Lower leg skin (tissue), 4 donors: ENCODE measurements around the gene PLCD3. TPM values are rescaled to one million over a fixed set of nuclear protein-coding genes. Genes with fewer than 3 reads are reported as not detected.

Experiments
- DNase-seq, 2 donors: peaks; one replicate each; pipeline ENCODE4 v3.0.0-alpha.2; 2019; ENCODE audit warnings: low spot score in 2 of 2
- H3K4me3 ChIP-seq: fragments of 200-600 bp; sonication (generic); 2 replicates; pipeline ENCODE4 v1.5.1; 2017; ENCODE audit warnings: mild to moderate bottlenecking, low read depth; ENCODE audit not compliant: poor library complexity, severe bottlenecking
- CTCF ChIP-seq, 3 donors: fragments of 450-650 bp; IDR thresholded peaks; one replicate each; pipeline ENCODE4 v1.5.1; 2016; ENCODE audit warnings: antibody characterized with exemption in 3 of 3, mild to moderate bottlenecking in 3 of 3, moderate library complexity in 2 of 3
- POLR2A ChIP-seq, 2 donors: fragments of 450-650 bp; IDR thresholded peaks; one replicate each; pipeline ENCODE4 v1.6.1; 2016 to 2017; ENCODE audit warnings: antibody characterized with exemption in 2 of 2, mild to moderate bottlenecking in 1 of 2, moderate library complexity in 1 of 2
- WGBS, 2 donors: methylation state at CpG; one replicate each; pipeline ENCODE4 v1.1.5; 2018; 5-methylcytosine and 5-hydroxymethylcytosine counted together
- intact Hi-C: fragments of 100-400 bp; cut with DNase I; formaldehyde crosslinking; loops from one replicate; pipeline ENCODE4 v1.15.0; 2023; ENCODE audit warnings: low total_unique reads
- total RNA-seq, 4 donors: library from RNA; depleted of rRNA; stranded (reverse); fragments of >200 nt; gene quantifications; one replicate each; pipeline ENCODE4 v1.1.0, GENCODE V29; 2016

The PLCD3 gene
- total RNA-seq, 4 donors from 2014 or later, result 65.7 to 180 (median 105) TPM

- DNase-seq, result no peak
- intact Hi-C loops, result no loop called here
- no peak overlapping the region for H3K4me3 ChIP-seq
- WGBS, 2 donors, result 68 to 84% methylated on average over 4 of the region's 4 CpGs
- TF ChIP-seq POLR2A (IDR thresholded peaks at IDR 0.05), result no peak
- no peak for TF ChIP-seq CTCF (IDR thresholded peaks at IDR 0.05)
Observed at GRCh38 chr17:45155029-45155428, 22.7 kb upstream of the PLCD3 start.

GRCh38 chr17:45150911-45151809 lies 18.8 kb upstream of the PLCD3 start:
- DNase-seq, result no peak
- intact Hi-C loops, result no loop called here
- TF ChIP-seq CTCF (IDR thresholded peaks at IDR 0.05) (no peak), POLR2A (IDR thresholded peaks at IDR 0.05) (no peak)
- H3K4me3 ChIP-seq, result no peak overlapping the region
- WGBS, 2 donors, result 21% methylated on average over 8 of the region's 8 CpGs

- intact Hi-C loops, result no loop called here
- no peak for TF ChIP-seq CTCF (IDR thresholded peaks at IDR 0.05)
- no peak for TF ChIP-seq POLR2A (IDR thresholded peaks at IDR 0.05)
- H3K4me3 ChIP-seq, result peak overlapping the region; percentile 76
Observed at GRCh38 chr17:45149669-45150664, 17.7 kb upstream of the PLCD3 start.

GRCh38 chr17:45149037-45149668 lies 16.8 kb upstream of the PLCD3 start:
- no peak for TF ChIP-seq CTCF (IDR thresholded peaks at IDR 0.05)
- TF ChIP-seq POLR2A (IDR thresholded peaks at IDR 0.05), result no peak
- DNase-seq, result peak; percentile 79 to 97
- peak overlapping the region; percentile 76 for H3K4me3 ChIP-seq
- 0 to 1% methylated on average over 29 to 30 of the region's 32 CpGs for WGBS, 2 donors
- intact Hi-C loops, result no loop called here

More at GRCh38 chr17:45149669-45150664, 17.7 kb upstream of the PLCD3 start:
- 1% methylated on average over 56 of the region's 56 CpGs for WGBS, 2 donors
- DNase-seq, result peak; percentile 75 to 95
